ENCODE data around the gene NME5. TPM values are rescaled to one million over a fixed set of nuclear protein-coding genes. Genes with fewer than 3 reads are reported as not detected.

Gene NME5
- total RNA-seq, 1 experiment from 2014 or later, result 3.1 TPM

DNA sequence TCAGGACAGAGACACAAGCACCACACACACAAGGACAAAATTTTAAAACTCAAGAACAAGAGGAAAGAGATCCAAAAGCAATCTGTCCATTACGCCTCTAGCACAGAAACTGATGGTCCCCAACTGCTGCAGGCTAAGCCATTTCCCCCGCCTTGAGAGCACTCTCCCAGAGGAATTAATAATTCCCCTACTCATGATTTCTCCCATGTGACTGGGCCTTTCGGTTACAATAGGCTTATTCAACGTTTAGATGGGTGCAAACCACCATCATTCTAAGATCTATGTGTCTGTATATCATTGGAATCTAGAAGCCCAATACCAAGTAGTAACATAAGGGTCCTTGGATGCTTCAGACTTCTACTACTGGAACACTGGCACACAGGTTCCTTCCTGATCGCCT is 20.4 kb upstream of the NME5 start:
- ATAC-seq, result no peak
- intact Hi-C loops (cut with micrococcal nuclease), result no loop called here
- ChIA-PET CTCF (no interaction called here), POLR2A (no interaction called here), RAD21 (ENCODE audit: low non-redundant PET in 1 of 2, low total read pairs in 2 of 2, uncharacterized antibody in 2 of 2, unreplicated experiment in 2 of 2) (no interaction called here)
- BruUV-seq (replicated peaks), result no TSS peak
- Histone ChIP-seq H3K4me2 (ENCODE audit: low read length) (no peak overlapping the region), H3K36me3 (ENCODE audit: control insufficient read depth in 1 of 2, insufficient read depth in 2 of 2, low read length in 2 of 2) (peaks cover 64 to 68% of the 10 kb centered on the region in 2 experiments), H3K27ac (ENCODE audit: low read depth, low read length) (no peak overlapping the region), H3K4me3 (replicated peaks in 1 of 2; ENCODE audit: low read depth in 1 of 2, low read length in 2 of 2) (no peak overlapping the region), H3K9me3 (ENCODE audit: control insufficient read depth in 1 of 2, insufficient read depth in 1 of 2, low read depth in 1 of 2, low read length in 2 of 2) (no peaks in the 10 kb centered on the region), H4K20me1 (ENCODE audit: insufficient read depth) (no peaks in the 10 kb centered on the region), H3K9me2 (ENCODE audit: insufficient read depth) (no peaks in the 10 kb centered on the region), H3K79me2 (ENCODE audit: insufficient read depth, low read length) (no peaks in the 10 kb centered on the region), H3K27me3 (ENCODE audit: insufficient read depth, low read length) (no peaks in the 10 kb centered on the region), H3K4me1 (ENCODE audit: control insufficient read depth in 1 of 2, insufficient read depth in 2 of 2, low read length in 2 of 2) (no peaks in the 10 kb centered on the region), H3K9ac (ENCODE audit: low read length) (no peak overlapping the region), H2AFZ (ENCODE audit: low read depth, low read length, poor library complexity, severe bottlenecking) (no peak overlapping the region)
- no peak for DNase-seq (ENCODE audit: low read depth, low spot score)
- TF ChIP-seq CTCF (IDR thresholded peaks at IDR 0.05 in 2 of 3, conservative IDR thresholded peaks at IDR 0.05 in 1 of 3; ENCODE audit: borderline replicate concordance in 1 of 3, insufficient read depth in 1 of 3, low read depth in 2 of 3, low read length in 2 of 3) (no peak), FOSL1 (IDR thresholded peaks at IDR 0.05; ENCODE audit: low read depth) (no peak), ELF1 (IDR thresholded peaks at IDR 0.05; ENCODE audit: borderline replicate concordance, low read depth) (no peak), CBX3 (IDR thresholded peaks at IDR 0.05; ENCODE audit: low read depth) (no peak), ZNF274 (IDR thresholded peaks at IDR 0.05; ENCODE audit: low read depth, low read length) (no peak), SRF (IDR thresholded peaks at IDR 0.05; ENCODE audit: low read depth) (no peak), ZFX (IDR thresholded peaks at IDR 0.05) (no peak), TCF7L2 (IDR thresholded peaks at IDR 0.05; ENCODE audit: borderline replicate concordance, extremely low read depth, insufficient read depth, insufficient read length) (no peak), EZH2phosphoT487 (IDR thresholded peaks at IDR 0.05; ENCODE audit: borderline replicate concordance) (no peak), RAD21 (IDR thresholded peaks at IDR 0.05; ENCODE audit: low read depth) (no peak), POLR2AphosphoS5 (IDR thresholded peaks at IDR 0.05; ENCODE audit: low read depth, low read length) (no peak), ZBTB33 (IDR thresholded peaks at IDR 0.05; ENCODE audit: extremely low read depth, insufficient replicate concordance, low read length) (no peak)
- TF ChIP-seq, protein P1, sequence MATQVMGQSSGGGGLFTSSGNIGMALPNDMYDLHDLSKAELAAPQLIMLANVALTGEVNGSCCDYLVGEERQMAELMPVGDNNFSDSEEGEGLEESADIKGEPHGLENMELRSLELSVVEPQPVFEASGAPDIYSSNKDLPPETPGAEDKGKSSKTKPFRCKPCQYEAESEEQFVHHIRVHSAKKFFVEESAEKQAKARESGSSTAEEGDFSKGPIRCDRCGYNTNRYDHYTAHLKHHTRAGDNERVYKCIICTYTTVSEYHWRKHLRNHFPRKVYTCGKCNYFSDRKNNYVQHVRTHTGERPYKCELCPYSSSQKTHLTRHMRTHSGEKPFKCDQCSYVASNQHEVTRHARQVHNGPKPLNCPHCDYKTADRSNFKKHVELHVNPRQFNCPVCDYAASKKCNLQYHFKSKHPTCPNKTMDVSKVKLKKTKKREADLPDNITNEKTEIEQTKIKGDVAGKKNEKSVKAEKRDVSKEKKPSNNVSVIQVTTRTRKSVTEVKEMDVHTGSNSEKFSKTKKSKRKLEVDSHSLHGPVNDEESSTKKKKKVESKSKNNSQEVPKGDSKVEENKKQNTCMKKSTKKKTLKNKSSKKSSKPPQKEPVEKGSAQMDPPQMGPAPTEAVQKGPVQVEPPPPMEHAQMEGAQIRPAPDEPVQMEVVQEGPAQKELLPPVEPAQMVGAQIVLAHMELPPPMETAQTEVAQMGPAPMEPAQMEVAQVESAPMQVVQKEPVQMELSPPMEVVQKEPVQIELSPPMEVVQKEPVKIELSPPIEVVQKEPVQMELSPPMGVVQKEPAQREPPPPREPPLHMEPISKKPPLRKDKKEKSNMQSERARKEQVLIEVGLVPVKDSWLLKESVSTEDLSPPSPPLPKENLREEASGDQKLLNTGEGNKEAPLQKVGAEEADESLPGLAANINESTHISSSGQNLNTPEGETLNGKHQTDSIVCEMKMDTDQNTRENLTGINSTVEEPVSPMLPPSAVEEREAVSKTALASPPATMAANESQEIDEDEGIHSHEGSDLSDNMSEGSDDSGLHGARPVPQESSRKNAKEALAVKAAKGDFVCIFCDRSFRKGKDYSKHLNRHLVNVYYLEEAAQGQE (IDR thresholded peaks at IDR 0.05; ENCODE audit: low read depth), result no peak
- TF ChIP-seq, protein P2, sequence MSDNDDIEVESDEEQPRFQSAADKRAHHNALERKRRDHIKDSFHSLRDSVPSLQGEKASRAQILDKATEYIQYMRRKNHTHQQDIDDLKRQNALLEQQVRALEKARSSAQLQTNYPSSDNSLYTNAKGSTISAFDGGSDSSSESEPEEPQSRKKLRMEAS (IDR thresholded peaks at IDR 0.05), result no peak
- TF ChIP-seq, protein P3, sequence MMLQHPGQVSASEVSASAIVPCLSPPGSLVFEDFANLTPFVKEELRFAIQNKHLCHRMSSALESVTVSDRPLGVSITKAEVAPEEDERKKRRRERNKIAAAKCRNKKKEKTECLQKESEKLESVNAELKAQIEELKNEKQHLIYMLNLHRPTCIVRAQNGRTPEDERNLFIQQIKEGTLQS (IDR thresholded peaks at IDR 0.05), result no peak

Data from HCT116 (cell line).